GM18520 (cell line): ENCODE measurements around the gene NOL7.

Source experiments
- ATAC-seq: cut with Tn5 transposase; IDR thresholded peaks from one replicate; pipeline ENCODE4 v1.9.1; 2021; ENCODE audit not compliant: unreplicated experiment

NOL7 gene

DNA sequence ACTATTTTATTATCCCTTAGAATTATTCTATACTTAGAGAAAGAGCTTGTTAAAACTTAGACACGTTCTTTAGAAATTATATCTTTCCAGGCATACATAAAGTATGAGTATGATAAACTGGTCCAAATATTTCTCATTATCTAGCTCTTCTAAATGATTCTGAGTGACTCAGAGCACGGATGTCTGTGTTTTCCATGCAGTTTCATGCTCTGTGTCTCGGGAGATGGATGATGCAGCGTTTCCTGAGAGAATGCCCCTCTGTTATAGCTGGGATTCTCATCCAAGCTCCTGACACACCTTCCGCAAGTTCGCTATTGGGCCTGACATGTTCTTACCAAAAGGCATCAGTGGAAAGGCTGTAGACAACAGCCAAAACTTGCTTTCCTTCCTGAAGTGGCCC, 21.4 kb upstream of the NOL7 start:
- ATAC-seq = no peak

DNA sequence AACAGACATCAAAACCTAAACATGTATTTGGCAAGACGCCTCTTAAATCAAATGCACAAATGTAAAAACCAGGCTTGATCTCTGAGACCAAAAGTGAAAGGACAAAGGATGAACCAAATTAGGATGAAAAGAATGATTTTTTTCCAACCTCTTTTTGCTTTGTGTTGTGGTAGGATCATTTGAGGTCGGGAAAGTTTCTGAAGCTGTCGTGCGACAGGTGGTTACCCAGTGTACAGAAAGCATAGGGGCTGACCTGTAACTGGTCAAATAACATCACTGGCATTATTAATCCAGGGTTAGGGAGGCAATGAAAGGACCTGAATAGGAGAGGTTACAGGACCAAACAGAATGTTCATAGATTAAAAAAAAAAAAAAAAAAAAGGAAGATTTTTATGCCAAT, 18.1 kb upstream of the NOL7 start:
- ATAC-seq = no peak

DNA sequence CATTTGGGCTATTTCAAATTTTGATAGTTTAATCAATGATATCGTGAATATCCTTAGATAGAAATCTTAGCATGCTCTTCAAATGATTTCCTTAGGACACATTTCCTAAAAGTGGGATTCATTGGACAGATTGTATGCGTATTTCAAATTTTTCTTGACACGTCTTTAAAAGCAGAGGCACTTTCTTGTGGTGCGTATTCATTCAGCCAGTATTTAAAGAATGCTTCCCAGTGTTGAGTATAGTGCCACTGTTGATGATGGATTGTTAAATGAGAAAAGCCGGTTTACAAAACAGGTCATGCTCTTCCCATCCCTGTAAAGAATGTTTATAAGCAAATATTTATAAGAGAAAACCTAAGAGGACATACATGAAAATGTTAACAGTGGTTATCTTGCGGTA, 15.1 kb upstream of the NOL7 start:
- ATAC-seq = no peak

DNA sequence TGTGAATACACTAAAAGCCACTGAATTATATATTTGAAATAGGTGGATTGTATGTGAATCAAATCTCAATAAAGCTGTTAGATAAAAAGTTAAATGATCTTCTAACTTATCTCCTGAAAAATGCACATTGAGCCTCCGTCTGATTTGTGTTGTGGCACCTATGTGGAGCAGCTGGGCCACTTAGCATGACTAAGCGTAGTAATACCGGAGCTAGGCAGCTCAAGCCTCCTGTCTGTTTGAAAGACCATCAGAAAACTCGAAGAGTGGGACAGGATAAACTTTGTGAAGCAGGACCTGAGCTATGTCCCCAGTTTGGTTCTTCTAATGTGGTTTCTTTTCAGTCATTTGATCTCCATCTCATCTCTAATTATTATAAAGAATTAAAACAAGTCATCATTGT, 11.0 kb upstream of the NOL7 start:
- ATAC-seq = no peak

DNA sequence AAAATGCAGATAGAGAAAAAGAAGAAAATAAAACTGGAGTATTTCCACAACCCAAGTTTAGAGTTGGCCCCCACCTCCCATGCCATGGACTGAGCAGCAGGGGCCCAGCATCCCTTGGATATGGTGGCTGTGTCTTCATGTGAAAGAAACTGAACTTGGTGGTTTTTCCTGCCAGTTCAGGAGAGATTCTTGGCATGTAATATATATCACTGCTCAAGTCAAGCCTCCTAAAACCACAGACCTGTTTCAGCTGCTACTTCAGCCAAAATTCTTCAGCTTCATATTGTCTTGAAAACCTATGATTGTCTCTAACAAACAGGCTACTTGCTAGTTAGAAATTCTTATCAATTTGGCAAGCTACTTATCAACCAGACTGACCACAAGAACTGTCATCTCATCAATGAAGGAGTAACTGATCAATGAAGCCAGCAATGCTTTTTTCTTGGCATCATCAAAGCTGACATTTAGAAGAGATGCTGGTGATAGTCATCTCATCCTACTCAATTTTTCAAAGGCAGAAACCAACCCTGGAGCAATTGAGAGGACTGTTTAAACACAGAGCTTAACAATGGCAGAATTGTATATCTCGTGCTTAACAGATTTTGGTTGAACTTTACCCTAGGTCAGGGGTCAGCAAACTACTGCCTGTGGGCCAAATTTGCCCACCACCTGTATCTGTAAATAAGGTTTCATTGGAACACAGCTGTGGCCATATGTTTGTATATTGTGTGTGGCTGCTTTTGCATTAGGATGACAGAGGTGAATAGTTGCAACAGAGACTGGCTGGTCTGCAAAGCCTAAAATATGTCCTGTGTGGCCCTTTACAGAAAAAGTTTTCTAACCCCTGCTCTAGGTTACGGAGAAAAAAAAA, 10.4 kb upstream of the NOL7 start:
- no peak for ATAC-seq

DNA sequence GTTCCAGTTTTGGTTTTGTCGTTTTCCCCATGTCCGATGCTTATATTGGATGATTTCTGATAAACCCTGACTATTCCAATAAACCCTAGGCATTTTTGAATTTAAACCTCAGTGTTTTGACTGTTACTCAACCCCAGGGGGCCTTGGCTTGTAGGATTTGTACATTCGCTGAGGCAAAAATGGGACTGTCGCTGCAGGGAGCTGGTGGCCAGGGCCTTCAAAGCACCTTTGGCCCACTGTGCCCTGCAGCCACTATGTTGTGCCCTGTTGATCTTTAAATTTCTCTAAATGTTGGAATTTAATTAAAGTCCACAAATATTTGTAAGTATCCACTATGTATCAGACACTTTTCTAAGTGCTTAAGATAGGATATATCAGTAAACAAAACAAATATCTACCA, 9.5 kb upstream of the NOL7 start:
- no peak for ATAC-seq

DNA sequence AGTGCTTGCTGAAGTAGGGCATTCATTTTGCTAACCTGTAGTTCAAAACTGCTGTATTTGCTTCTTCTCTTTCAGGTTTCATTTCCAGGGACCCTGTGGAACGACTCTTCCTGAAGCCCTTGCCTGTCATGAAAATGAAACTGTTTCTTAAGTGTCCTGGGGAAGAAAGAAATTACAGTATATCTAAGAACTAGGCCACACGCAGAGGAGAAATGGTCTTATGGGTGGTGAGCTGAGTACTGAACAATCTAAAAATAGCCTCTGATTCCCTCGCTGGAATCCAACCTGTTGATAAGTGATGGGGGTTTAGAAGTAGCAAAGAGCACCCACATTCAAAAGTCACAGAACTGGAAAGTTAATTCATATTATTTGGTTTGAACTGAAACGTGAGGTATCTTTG, 3.4 kb upstream of the NOL7 start:
- no peak for ATAC-seq

DNA sequence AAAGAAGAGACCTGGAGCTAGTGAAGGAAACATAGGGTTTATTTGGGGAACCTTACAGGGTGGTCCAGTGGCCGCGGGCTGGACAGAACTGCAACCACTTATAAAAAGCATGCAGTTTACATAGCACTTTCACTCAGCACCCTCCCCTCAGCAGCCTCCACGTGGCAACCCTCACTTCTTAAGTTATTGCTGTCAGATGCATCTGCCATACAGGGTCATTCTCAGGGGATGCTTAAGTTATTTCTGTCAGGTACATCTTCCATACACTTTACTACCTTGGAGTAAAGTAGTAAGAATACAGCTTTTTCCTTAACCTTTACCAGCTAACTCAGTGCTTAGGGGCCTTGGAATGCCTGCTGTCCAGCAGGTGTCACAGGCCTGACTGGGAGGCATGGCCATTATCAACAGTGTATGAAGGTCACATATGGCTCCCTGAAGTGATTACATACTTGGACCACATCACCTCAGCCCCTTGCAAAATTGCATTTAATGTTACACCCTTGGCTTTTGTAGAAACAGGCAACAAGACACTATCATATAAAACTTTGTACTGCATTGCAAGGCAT, 2.0 kb upstream of the NOL7 start:
- ATAC-seq = no peak

DNA sequence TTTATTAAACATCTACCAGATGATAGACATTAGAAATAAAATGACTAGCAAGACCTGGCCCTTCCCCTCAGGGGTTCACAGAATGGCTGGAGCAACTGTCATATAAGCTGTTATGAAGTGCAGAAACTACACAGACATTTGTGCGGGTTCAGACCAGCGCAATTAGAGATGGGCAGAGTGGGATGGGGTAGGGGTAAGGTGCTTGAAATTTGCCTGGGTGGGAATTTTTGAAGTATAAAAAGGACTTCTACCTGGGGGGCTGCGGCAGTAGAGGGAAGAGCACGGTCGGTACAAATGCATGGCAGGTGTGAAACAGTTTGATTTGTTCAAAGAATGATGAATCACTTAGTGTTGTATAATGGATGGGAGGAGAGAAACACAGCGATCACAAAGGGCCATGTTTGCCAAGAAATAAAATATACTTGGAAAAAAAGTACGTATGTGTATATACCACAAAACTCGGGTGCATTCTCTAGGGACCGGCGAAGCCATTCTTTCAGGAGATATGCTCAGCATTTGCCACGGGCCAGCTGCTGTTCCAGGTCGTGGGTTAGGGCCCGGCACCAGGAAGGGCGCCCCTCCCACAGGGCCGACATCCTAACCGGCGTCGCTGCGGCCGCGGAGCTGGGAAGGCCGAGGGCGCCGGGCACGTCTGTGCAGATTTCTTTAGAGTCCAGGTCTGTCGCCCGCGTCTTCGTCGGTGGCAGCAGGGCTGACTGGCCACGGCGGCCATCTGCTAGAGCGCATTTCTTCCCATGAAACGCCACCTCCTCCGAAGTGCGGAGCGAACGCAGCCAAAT, 809 bp upstream of the NOL7 start:
- no peak for ATAC-seq

DNA sequence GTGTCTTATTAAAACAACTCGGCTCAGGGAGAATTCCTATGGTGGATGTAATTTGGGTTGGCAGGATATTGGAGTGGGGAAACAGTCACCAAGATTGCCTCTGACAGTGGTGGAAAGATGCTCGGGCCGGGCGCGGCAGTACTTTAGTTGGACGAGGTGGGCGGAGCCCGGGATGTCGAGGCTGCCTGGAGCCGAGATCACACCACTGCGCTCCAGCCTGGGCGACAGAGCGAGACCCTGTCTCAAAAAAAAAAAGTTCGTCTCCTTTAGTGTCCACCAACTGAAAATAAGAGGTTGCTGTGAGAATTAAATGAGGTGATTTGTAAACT, 621 bp downstream of the NOL7 start:
- no peak for ATAC-seq

DNA sequence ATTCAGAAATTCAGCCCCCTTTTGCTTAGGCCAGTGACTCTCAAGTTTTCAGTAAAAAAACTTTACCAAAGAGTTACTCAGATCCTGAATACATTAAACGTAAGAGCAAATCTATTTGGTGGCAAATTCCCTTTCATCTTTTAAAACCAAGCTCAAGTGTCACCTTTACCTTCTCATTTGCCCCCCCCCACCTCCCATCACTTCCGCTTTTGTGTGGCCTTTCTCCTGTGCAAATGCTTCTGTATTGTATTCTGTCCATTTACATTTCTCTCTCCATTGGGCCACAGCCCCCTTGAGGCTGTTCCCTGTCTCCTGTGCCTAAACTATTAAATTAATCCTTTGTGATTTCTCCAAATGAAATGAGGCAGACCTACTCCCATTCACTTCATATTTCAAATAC, 1.9 kb downstream of the NOL7 start:
- ATAC-seq = no peak

DNA sequence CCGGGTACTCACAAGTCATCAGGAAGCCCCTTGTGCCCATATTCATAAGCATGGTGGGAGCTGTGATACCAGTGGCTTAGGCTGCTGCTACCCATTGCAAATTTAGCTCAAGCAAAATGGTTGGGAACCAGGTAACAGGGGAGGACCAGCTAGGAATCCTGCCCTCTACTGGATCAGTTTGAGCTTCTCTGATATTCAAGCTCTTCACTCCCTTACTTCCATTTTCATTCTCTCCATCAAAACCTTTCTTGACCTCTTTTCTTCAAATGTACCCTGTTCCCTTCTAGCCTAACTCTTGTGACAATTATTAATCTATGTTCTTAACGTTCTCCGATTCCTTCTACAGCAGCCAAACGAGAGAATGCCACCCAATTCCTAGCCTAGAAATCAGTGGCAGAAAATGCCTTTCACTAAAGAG, 9.7 kb downstream of the NOL7 start:
- ATAC-seq = no peak

DNA sequence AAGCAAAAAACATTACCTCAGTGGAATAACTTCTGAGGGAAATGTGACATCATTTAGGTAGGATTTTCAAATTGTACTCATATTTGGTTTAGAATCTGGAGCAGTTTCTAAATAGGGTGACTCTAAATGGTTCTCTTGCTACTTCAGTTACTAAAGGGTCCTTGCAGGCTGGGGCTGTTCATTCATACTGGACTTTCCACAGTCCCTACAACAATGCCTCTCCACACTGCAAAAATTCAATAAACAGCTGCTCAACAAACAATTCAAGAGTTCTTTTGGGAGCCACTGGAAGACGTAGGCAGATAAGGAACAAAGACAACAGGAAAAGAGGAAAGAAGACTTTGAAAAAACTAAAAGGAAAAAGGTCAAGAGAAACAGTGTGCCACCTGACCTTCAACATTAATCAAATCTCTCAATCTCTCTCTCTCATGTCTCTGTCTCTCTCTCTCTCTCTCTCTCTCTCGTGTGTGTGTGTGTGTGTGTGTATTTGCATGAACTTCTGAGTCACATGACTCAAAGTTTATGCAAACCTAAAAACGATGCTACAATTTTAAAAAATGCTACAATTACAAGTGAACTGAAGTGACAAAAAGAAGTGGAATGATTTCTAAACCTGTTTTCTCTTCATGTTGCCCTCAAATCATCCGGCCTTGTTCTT, 14.5 kb downstream of the NOL7 start:
- ATAC-seq = no peak

DNA sequence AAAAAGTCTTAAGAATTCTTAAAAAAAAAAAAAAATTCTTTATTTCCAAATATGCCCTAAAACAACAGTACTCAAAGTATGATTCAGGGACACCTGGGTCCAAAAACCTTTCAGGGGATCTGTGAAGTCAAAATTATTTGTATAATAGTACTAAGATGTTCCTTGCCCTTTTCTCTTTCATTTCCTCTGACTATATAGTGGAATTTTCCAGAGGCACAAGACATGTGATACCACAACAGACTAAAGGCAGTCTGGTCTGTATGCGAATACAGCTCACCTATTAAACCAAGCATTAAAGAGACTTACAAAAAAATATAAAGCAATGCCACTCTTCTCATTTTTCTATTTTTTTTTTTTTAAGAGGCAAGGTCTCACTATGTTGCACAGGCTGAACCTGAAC, 15.4 kb downstream of the NOL7 start:
- no peak for ATAC-seq

DNA sequence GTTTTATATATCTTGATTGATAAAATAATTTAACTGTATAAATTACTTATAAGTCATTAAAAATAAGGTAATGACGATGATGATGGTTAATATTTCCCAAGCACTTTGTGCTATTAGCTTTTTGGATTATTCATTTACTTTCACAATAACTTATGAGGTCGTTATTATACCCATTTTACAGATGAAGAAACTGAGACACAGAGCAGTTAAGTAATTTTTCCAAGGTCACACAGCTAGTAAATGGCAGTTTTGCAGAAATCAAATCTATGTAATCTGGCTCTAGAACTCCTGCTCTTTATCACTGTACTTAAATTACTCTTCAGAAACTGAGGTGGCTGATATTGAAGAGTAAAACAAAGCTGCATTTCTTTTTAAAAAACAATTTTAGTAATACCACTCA, 18.2 kb downstream of the NOL7 start:
- ATAC-seq = no peak

DNA sequence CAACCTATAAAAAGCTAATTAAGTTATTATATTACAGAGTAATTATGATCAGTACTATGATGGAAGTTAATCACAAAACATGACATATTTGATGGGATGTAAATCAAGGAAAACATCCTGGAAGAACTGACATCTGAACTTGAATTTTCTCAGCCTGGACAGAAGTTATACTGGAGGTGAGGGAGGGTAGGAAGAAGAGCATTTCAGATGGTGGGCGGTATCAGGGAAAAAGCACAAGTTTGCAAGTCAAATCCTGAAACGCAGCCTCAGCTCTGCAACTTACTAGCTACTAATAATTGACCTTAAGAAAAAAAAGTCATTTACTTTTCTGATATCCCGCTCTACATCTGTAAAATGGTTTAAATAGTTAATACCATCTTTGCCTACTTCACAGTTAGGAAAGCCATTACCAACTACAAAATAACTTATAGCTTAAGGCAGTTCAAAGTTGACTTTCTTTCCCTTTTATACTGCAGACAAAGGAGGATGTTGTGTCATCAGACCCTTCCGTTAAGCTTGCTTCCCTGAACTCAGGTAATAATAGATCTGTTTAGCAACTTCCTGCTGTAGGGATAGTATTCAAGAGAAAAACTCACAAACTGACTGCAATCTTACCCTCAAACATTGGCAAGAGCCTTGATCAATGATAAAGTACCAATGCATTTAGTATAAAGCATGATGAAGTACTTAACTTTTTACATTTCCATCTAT, 21.0 kb downstream of the NOL7 start:
- ATAC-seq = no peak

DNA sequence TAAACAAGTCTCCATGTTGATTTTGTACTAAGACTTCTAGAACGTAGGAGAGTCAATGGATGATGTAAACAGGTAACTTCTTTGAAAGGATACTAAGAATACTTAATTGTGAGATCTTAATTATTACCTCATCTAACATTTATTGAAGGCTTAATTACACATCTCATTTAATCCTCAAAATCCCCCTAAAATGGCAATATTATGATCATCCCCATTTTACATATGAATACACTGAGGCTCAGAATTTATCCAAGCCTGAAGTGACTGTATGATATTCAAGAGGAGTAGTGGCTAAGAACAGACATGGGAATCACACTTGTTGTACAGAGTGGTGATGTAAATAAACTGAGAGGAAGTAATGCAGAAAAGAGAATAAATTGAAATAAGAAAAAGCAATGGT, 22.9 kb downstream of the NOL7 start:
- ATAC-seq = no peak

DNA sequence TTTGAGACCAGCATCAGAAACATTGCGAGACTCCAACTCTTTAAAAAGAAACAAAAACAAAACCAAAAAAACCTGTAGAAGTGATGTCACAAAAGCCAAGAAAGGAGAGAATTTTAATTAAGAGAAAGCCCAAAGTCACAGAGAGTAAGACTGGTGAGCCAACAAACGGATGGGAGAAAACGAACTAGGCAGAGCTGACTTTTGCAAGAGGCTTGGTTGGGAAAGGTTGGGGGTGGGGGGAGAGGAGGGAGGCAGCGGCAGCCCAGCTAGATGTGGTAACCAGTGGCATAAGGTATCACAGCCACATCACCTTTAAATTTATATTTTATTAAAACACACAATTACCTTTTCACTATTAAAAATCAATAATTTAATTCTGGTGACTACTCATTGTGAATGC, 23.5 kb downstream of the NOL7 start:
- ATAC-seq = no peak

DNA sequence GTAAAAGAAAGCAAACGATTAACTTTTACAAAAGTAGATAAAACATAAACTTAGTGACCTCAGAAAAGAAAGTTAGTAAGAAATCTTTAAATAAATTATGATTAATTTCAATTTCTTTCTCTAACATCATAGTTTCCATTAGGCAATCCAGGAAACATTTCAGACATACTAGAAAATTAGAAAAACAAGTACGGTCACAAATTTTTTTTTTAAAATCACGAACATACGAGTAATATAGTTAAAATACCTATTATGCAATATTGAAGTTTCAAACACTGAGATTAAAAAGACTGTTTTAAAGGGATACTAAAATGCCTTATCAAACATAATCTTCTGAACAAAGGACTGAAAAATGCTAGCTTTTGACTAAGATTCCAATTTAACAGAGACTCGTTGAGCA, 26.2 kb downstream of the NOL7 start:
- no peak for ATAC-seq

DNA sequence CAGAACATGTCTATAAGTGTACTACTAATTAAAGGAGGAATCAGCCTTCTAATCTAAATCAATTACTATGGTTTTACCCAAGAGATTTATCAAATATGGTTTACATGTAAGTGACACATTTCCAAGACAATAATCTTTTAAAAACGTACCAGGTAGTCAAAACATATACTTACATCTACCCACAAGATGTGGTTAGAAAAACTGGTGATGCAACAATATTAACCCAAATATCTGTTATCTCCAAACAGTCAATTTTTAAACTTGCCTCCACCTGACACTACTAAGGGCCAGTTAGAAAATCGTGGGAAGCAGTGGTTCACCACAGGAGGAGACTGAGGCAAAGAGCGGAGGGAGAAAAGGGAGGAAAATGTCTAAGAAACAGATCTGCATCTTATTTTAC, 28.0 kb downstream of the NOL7 start:
- ATAC-seq = no peak

DNA sequence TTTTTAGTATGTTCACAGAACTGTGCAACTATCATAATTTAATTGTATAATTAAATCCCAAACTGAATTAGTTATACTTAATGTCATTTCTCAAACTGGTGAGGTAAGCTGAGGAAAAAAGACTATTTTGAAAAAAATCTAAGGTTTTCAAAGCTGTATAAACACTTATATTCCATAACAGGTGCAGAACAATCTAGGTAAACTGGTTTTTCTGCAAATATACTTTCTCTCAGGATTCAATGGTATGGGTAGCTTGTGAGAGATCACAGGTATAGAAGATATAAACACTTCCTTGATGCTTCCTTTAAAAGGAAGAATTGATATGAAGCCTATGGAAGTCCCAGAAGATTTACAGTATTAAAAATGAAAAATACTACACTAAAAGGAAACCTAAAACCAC, 33.7 kb downstream of the NOL7 start:
- ATAC-seq = no peak
